Measurements from ENCODE around the gene NUDT17. TPM values are rescaled to one million over a fixed set of nuclear protein-coding genes. Genes with fewer than 3 reads are reported as not detected.
A peak's percentile ranks its signal among the peaks of the same experiment; 100 is the strongest.

NUDT17 gene
- total RNA-seq, 1 donor from 2014 or later, result 11.9 TPM

GRCh38 chr1:145874646-145875045 lies 29.2 kb downstream of the NUDT17 start:
- no peaks in the 10 kb centered on the region for H3K9me3 Mint-ChIP-seq
- H3K4me2 ChIP-seq, result no peak overlapping the region
- peaks cover 2% of the 10 kb centered on the region for H3F3A ChIP-seq (ENCODE audit: low read depth)
- H3K9ac ChIP-seq, result no peak overlapping the region
- peaks cover 18% of the 10 kb centered on the region for H3K4me1 ChIP-seq
- peaks cover 7% of the 10 kb centered on the region for H3K27me3 ChIP-seq
- no peak overlapping the region for H2AFZ ChIP-seq (replicated peaks)
- H3K36me3 ChIP-seq, result no peaks in the 10 kb centered on the region
- H3K4me3 Mint-ChIP-seq, result no peak overlapping the region
- H4K20me1 ChIP-seq (ENCODE audit: low read depth), result no peaks in the 10 kb centered on the region
- H3K27ac ChIP-seq, result no peak overlapping the region
- no peak overlapping the region for H3K4me3 ChIP-seq
- H3K79me2 ChIP-seq (ENCODE audit: low read depth), result no peaks in the 10 kb centered on the region
- peaks cover 29% of the 10 kb centered on the region for H3K27me3 Mint-ChIP-seq (ENCODE audit: insufficient read depth, low read depth)
- H3K27ac Mint-ChIP-seq, result no peak overlapping the region
- no peak for DNase-seq (ENCODE audit: low spot score)
- TF ChIP-seq EZH2phosphoT487 (IDR thresholded peaks at IDR 0.05) (no peak), EZH2 (IDR thresholded peaks at IDR 0.05) (no peak), CTCF (IDR thresholded peaks at IDR 0.05) (no peak)
- H3K36me3 Mint-ChIP-seq, result no peaks in the 10 kb centered on the region
- peaks cover 22% of the 10 kb centered on the region for H3K4me1 Mint-ChIP-seq
- no peaks in the 10 kb centered on the region for H3K9me3 ChIP-seq (ENCODE audit: low read depth)

GRCh38 chr1:145877923-145878486 lies 32.6 kb downstream of the NUDT17 start:
- Mint-ChIP-seq H3K27me3 (ENCODE audit: insufficient read depth, low read depth) (peaks cover 24% of the 10 kb centered on the region), H3K27ac (no peak overlapping the region), H3K4me3 (no peak overlapping the region), H3K36me3 (no peaks in the 10 kb centered on the region), H3K9me3 (no peaks in the 10 kb centered on the region), H3K4me1 (peaks cover 12% of the 10 kb centered on the region)
- DNase-seq (ENCODE audit: low spot score), result no peak
- Histone ChIP-seq H3K9ac (no peak overlapping the region), H3K36me3 (no peaks in the 10 kb centered on the region), H2AFZ (replicated peaks) (no peak overlapping the region), H3K4me1 (peaks cover 22% of the 10 kb centered on the region), H4K20me1 (ENCODE audit: low read depth) (no peaks in the 10 kb centered on the region), H3K9me3 (ENCODE audit: low read depth) (no peaks in the 10 kb centered on the region), H3K79me2 (ENCODE audit: low read depth) (no peaks in the 10 kb centered on the region), H3F3A (ENCODE audit: low read depth) (peaks cover 8% of the 10 kb centered on the region), H3K27me3 (peaks cover 11% of the 10 kb centered on the region), H3K27ac (no peak overlapping the region), H3K4me3 (no peak overlapping the region), H3K4me2 (no peak overlapping the region)
- no peak for TF ChIP-seq EZH2 (IDR thresholded peaks at IDR 0.05)

- Histone ChIP-seq H3F3A (ENCODE audit: low read depth) (peaks cover 8% of the 10 kb centered on the region), H3K79me2 (ENCODE audit: low read depth) (no peaks in the 10 kb centered on the region), H3K4me3 (no peak overlapping the region), H3K27me3 (peaks cover 15% of the 10 kb centered on the region), H3K4me1 (peaks cover 22% of the 10 kb centered on the region), H3K4me2 (no peak overlapping the region), H2AFZ (replicated peaks) (peak overlapping the region; percentile 15), H3K9me3 (ENCODE audit: low read depth) (no peaks in the 10 kb centered on the region), H3K36me3 (no peaks in the 10 kb centered on the region), H3K9ac (no peak overlapping the region), H3K27ac (no peak overlapping the region), H4K20me1 (ENCODE audit: low read depth) (no peaks in the 10 kb centered on the region)
- H3K4me1 Mint-ChIP-seq, result peaks cover 10% of the 10 kb centered on the region
- H3K36me3 Mint-ChIP-seq, result no peaks in the 10 kb centered on the region
- no peak for TF ChIP-seq CTCF (IDR thresholded peaks at IDR 0.05)
- TF ChIP-seq EZH2phosphoT487 (IDR thresholded peaks at IDR 0.05), result no peak
- TF ChIP-seq EZH2 (IDR thresholded peaks at IDR 0.05), result no peak
- H3K4me3 Mint-ChIP-seq, result no peak overlapping the region
- peaks cover 27% of the 10 kb centered on the region for H3K27me3 Mint-ChIP-seq (ENCODE audit: insufficient read depth, low read depth)
- DNase-seq (ENCODE audit: low spot score), result no peak
- H3K9me3 Mint-ChIP-seq, result no peaks in the 10 kb centered on the region
- no peak overlapping the region for H3K27ac Mint-ChIP-seq
Observed at GRCh38 chr1:145878724-145879123, 33.3 kb downstream of the NUDT17 start.

- H3F3A ChIP-seq (ENCODE audit: low read depth), result peaks cover 8% of the 10 kb centered on the region
- TF ChIP-seq EZH2phosphoT487 (IDR thresholded peaks at IDR 0.05) (no peak), EZH2 (IDR thresholded peaks at IDR 0.05) (peak; percentile 30), CTCF (IDR thresholded peaks at IDR 0.05) (no peak)
- no peaks in the 10 kb centered on the region for H3K9me3 Mint-ChIP-seq
- H3K27ac ChIP-seq, result no peak overlapping the region
- H3K27ac Mint-ChIP-seq, result no peak overlapping the region
- H3K4me2 ChIP-seq, result peak overlapping the region; percentile 51
- no peak overlapping the region for H3K4me3 Mint-ChIP-seq
- H3K36me3 Mint-ChIP-seq, result no peaks in the 10 kb centered on the region
- H3K9ac ChIP-seq, result no peak overlapping the region
- peaks cover 10% of the 10 kb centered on the region for H3K4me1 Mint-ChIP-seq
- peaks cover 26% of the 10 kb centered on the region for H3K27me3 Mint-ChIP-seq (ENCODE audit: insufficient read depth, low read depth)
- peaks cover 22% of the 10 kb centered on the region for H3K4me1 ChIP-seq
- peaks cover 25% of the 10 kb centered on the region for H3K27me3 ChIP-seq
- no peaks in the 10 kb centered on the region for H3K9me3 ChIP-seq (ENCODE audit: low read depth)
- DNase-seq (ENCODE audit: low spot score), result no peak
- peak overlapping the region; percentile 15 for H2AFZ ChIP-seq (replicated peaks)
- no peaks in the 10 kb centered on the region for H4K20me1 ChIP-seq (ENCODE audit: low read depth)
- H3K79me2 ChIP-seq (ENCODE audit: low read depth), result no peaks in the 10 kb centered on the region
- no peak overlapping the region for H3K4me3 ChIP-seq
- H3K36me3 ChIP-seq, result no peaks in the 10 kb centered on the region
Observed at GRCh38 chr1:145879775-145880174, 34.3 kb downstream of the NUDT17 start.
